GM18502 (cell line): Measurements from ENCODE around the gene CACNG8.

ENCODE experiments used
- ATAC-seq: cut with Tn5 transposase; IDR thresholded peaks from one replicate; pipeline ENCODE4 v1.9.1; 2021; ENCODE audit warnings: mild to moderate bottlenecking; ENCODE audit not compliant: unreplicated experiment, poor library complexity

The CACNG8 gene

DNA sequence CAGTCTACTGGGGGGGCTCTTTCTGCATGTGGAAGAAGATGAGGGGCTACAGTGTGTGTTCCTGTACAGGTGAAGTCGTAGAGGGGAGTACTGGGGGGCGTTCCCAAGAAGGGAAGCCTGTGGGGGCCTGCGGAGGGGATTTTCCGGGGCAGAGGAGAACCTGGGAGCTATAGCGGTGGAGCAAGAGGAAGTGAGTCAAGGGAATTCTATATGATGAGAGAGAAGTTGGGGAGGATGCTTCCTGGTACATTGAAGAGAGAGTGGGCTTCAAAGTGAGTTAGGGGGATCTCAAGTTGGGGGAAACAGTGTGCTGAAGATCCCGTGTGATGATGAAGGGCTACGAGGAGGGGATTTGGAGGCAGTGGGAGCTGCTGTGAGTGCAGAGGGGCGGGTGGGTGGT, 1.9 kb upstream of the CACNG8 start:
- ATAC-seq = no peak

DNA sequence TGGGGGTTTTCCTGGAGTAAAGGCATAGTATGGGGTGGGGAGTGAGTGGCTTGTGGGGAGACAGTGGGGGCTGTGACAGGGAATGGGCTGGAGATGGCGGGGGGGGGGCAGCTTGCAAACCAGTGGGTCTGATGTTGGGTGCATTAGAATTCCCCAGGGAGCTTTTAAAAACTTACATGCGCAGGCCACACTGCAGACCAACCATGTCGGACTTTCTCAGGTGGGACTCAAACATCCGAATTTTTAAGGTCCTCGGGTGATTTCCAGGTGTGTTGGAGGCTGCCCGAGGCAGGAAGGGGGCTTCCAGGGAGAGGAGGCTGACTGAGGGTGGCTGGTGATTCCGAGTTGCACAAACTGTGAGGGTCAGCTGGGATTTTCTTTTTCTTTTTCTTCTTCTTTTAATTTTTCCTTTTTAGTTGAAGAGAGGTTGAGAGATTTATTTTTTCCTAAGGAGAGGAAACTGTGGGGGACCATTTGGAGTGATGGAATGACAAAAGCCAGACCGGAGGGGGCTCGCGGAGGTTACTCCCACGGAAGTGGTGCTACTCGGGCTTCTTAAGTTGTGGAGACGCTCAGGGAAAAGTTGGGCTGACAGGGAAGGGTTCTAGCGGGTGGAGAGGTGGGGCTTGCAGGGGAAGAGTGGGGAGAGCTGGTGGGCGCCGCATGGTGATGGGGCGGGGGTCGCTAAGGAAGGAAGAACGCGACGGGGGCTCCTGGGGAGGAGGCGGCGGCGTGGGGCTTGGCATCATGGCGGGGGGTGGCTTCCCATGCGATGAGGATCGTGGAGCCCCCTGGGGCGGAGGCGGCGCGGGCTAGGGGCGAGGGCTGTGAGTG, 997 bp upstream of the CACNG8 start:
- ATAC-seq = no peak

GRCh38 chr19:53965091-53965490, 2.4 kb downstream of the CACNG8 start:
- no peak for ATAC-seq

DNA sequence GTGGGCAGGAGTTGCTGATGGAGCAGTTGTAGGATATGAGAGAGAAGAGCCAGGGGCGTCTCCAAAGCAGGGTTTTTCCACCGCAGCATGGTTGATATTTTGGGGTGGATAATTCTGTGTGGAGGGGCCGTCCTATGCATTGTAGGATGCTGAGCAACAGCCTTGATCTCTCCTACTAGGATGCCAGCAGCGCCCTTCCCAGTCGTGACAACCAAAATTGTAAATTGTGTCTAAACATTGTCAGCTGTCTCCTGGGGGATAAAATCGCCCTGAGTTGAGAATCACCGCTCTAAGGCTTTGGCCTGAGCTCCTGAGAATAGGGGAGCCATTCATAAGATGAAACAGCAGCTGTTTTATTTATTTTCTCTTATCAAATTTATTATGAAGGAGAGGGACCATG, 4.2 kb downstream of the CACNG8 start:
- ATAC-seq = no peak

DNA sequence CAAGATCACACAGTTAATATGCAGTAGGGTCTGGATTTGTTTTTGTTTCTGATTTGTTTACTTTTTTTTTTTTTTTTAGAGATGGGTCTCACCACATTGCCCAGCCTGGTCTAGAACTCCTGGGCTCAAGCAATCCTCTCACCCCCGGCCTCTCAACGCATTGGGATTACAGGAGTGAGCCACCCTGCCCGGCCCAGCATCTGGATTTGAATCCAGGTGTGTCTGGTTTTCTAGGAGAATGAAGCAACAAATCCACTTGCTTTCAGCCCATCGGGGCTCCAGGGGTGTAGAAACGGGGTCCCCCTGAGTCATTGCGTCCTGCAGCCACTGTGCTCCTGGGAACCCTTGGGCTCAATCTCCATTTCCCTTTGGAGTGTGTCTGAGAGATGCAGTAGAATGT, 6.6 kb downstream of the CACNG8 start:
- ATAC-seq = no peak

DNA sequence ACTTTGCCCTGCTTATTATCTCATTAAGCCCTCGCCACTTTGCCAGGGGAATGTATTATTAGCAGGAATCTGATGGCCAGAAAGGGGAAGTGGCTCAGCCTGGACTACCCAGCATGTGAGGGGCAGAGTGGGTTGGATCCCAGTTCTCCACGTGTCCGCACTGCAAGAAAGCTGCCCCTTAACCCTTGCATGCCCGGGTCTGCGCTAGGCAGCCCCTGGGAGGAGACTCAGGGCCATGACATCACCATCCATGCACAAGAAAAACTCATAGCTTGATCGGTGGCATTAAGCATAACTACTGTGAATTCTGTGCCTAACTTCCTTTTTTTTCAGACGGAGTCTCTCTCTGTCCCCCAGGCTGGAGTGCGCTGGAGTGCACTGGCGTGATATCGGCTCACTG, 8.9 kb downstream of the CACNG8 start:
- no peak for ATAC-seq

DNA sequence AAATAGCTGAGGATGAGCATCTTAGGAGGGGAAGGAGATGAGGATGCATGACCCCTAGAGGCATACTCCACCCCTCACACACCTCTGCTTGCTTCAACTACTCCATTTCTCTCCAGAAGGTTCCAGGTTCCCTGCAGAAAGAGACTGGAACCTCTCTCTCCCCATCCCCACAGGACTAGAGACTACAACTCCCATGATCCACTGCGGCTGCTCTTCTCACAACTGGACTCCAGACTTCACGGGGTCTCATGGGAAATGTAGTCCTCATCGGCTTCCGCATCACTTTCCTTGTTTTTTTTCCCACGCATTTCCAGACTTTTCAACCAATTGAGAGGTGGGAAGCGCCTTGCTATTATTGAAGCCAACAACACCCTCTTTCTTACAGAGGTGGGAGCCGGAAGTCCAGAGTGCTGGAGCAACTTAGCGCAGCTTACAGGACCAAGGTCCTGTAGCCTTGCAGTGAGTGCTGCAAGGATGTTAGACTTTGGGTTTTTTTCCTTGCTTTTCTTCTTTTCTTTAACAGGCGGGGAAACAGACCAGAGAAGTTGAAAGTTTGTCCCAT, 14.8 kb downstream of the CACNG8 start:
- no peak for ATAC-seq

DNA sequence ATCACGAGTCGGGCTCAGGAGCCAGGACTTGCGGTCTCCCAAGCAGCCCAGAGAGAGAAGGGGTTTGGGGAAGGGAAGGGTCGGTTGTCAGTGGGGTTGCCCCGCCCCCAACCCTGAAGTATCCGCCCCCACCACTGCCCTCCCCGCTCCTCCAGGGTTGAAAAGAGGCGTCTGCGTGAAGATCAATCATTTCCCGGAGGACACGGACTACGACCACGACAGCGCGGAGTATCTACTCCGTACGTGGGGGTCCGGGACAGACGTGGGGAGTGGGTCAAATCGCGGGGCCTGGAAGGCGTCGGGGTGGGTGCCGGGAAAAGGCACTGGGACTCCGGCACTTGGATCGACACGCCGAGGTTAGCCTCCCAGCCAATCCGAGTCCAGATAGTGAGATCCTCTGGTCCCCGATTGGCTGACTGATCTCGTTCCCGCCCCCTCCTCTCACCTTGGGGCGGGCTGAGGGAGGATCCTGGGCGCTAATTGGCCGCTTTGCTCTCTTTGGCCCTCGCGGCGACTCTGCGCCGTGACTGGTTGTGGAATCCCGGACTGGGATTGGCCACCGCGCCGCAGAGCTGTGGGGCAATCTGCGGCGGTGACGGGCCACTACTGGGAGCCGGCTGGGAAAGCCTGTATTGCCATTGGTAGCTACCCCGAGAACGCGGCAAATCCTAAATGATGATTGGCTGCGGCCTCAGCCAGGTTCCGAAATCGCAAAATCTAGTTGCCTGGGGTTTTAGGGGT, 15.4 kb downstream of the CACNG8 start:
- no peak for ATAC-seq

GRCh38 chr19:53978975-53979801, 16.5 kb downstream of the CACNG8 start:
- no peak for ATAC-seq

- ATAC-seq = no peak
Observed at GRCh38 chr19:53980539-53981375, 18.0 kb downstream of the CACNG8 start.

DNA sequence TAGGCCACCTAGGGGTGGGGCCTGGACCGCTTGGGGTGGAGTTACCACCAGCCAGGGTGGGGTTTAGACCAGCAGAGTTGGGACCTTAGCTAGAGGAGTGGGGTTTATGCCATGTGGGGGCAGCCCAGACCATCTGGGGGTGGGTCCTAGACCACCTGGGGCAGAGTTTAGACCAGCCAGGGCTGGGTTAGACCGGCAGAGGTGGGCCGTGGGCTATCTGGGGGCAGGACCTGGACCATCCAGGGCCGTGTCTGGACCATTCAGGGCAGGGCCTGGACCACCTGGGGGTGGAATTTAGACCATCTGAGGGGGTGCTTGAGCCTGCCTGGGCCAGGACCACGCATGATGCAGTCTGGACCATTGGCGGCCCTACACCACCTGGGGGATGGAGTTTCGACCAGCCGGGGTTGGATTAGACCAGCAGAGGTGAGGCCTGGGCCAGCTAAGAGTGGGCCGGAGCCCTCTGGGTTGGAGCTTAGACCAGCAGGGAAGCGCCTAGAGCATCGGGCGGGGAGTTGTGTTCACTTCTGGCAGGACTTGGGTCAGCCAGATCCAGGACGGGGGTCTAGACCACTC, 18.7 kb downstream of the CACNG8 start:
- ATAC-seq = no peak

DNA sequence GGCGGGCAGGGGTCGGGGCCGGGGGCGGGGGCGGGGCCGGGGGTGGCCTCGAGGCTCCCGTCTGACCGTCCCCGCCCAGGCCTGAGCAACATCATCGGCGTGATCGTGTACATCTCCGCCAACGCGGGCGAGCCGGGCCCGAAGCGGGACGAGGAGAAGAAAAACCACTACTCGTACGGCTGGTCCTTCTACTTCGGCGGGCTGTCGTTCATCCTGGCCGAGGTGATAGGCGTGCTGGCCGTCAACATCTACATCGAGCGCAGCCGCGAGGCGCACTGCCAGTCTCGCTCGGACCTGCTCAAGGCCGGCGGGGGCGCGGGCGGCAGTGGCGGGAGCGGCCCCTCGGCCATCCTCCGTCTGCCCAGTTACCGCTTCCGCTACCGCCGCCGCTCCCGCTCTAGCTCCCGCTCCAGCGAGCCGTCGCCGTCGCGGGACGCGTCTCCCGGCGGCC, 19.3 kb downstream of the CACNG8 start:
- no peak for ATAC-seq

DNA sequence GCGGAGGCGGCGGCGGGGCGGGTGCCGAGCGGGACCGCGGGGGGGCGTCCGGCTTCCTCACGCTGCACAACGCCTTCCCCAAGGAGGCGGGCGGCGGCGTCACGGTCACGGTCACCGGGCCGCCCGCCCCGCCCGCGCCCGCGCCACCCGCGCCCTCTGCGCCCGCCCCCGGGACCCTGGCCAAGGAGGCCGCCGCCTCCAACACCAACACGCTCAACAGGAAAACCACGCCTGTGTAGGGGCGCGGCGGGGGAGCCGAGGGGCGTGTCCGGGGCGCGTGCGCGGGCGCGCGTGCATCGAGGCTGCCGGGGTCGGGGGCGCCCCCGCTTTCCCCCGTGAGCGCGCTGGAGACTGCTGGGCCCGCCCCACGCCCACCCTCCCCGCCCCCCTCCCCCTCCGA, 19.9 kb downstream of the CACNG8 start:
- ATAC-seq = no peak

- ATAC-seq = no peak
Observed at GRCh38 chr19:53983457-53984289, 20.9 kb downstream of the CACNG8 start.

GRCh38 chr19:53985863-53986262, 23.1 kb downstream of the CACNG8 start:
- ATAC-seq = no peak

DNA sequence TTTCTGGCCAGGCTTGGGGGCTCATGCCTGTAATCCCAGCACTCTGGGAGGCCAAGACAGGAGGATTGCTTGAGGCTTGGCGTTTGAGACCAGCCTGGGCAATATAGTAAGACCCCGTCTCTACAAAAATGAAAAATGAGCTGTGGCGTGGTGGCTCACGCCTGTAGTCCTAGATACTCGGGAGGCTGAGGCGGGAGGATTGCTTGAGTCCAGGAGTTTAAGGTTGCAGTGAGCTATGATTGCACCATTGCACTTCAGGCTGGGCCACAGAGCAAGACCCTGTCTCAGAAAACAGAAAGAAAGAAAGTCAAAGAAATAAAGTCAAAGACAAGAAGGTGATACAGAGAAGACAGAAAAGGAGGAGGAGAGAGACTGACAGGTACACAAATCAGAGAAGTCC, 26.2 kb downstream of the CACNG8 start:
- no peak for ATAC-seq

DNA sequence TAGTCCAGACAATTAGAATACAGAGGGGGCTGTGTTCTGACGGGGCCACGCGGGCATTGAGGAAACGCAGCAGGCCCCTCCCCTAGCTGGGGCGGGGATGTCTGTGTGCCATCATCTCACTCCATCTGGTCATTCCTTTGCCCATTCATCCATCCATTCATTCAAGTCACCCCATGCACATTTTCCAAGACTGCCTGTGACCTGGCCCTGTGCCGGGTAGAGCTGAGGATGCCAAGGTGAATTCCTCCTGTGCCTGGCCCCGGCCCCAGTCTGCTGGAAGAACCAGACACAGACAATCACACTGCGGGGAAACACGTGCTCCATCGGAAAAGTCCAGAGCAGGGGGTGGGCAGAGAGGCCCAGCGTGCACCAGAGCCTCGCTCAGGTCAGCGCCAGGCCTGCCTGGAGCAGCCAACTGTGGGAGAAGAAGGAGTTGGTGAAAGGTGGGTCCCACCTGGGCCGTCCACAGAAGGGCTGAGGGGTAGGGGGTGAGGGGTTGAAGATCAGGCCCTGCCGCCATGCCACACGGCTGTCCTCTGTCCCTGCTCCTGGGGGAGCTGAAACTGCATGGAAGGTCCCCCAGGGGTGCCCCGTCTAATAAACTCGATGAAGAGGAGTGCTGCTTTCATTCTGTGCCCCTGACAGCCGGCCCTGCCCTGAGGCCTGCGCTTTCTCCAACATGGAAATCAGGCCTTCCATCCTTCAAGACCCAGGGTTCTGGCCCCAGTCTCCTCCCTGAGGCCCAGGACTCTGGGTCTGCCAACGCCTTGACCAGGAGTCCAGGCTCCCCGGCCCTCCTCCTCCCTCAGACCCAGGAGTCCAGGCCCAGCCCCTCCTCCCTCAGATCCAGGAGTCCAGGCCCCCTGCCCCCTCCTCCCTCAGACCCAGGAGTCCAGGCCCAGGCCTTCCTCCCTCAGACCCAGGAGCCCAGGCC, 27.1 kb downstream of the CACNG8 start:
- no peak for ATAC-seq
